HCT116 (cell line): Measurements from ENCODE around the gene CFAP46.

Source experiments
- ATF3 ChIP-seq: IDR thresholded peaks from 2 replicates; pipeline ENCODE4 v1.6.1; 2012
- CTCF ChIP-seq, 3 experiments: fragments of 200-600 bp in 1 of 3; sonication (generic) in 1 of 3; IDR thresholded peaks in 2 of 3; conservative IDR thresholded peaks in 1 of 3; 2 replicates each; pipeline ENCODE4 v1.5.1; 2012 to 2017; ENCODE audit warnings: low read depth in 2 of 3, low read length in 2 of 3, antibody characterized with exemption in 1 of 3, borderline replicate concordance in 1 of 3, control low read depth in 1 of 3, mild to moderate bottlenecking in 1 of 3, mixed read lengths in 1 of 3, mixed run types in 1 of 3, moderate library complexity in 1 of 3; ENCODE audit not compliant: insufficient read depth in 1 of 3
- EZH2 ChIP-seq: fragments of 200-600 bp; sonication (generic); IDR thresholded peaks from 2 replicates; pipeline ENCODE4 v1.6.1; 2017; ENCODE audit warnings: antibody characterized with exemption, mixed run types
- RAD21 ChIP-seq: IDR thresholded peaks from 2 replicates; pipeline ENCODE4 v1.6.1; 2012; ENCODE audit warnings: low read depth, mild to moderate bottlenecking
- YY1 ChIP-seq: IDR thresholded peaks from 2 replicates; pipeline ENCODE4 v1.6.1; 2011; ENCODE audit warnings: low read length, low read depth, moderate library complexity, mild to moderate bottlenecking; ENCODE audit not compliant: insufficient replicate concordance; ENCODE audit errors: extremely low read depth

- TF ChIP-seq CTCF (IDR thresholded peaks at IDR 0.05 in 2 of 3, conservative IDR thresholded peaks at IDR 0.05 in 1 of 3; ENCODE audit: borderline replicate concordance in 1 of 3, insufficient read depth in 1 of 3, low read depth in 2 of 3, low read length in 2 of 3): no peak
- TF ChIP-seq YY1: no peak
- TF ChIP-seq EZH2: no peak
- TF ChIP-seq RAD21: no peak
- no peak for TF ChIP-seq ATF3
Observed at GRCh38 chr10:132932461-132933307, 9.7 kb downstream of the CFAP46 start.
